Measurements from ENCODE around the gene PASK. TPM values are rescaled to one million over a fixed set of nuclear protein-coding genes. Genes with fewer than 3 reads are reported as not detected.

The PASK gene
- total RNA-seq, 1 experiment from 2014 or later = 45.8 TPM

- ChIA-PET CTCF (no interaction called here), RAD21 (ENCODE audit: low non-redundant PET in 1 of 2, low total read pairs in 2 of 2, uncharacterized antibody in 2 of 2, unreplicated experiment in 2 of 2) (no interaction called here), POLR2A (no interaction called here)
- intact Hi-C loops (cut with micrococcal nuclease) = no loop called here
- Histone ChIP-seq H3K4me2 (ENCODE audit: low read length) (no peak overlapping the region), H3K4me1 (ENCODE audit: control insufficient read depth in 1 of 2, insufficient read depth in 2 of 2, low read length in 2 of 2) (no peaks in the 10 kb centered on the region), H3K9ac (ENCODE audit: low read length) (no peak overlapping the region), H3K79me2 (ENCODE audit: insufficient read depth, low read length) (no peaks in the 10 kb centered on the region), H3K9me3 (ENCODE audit: control insufficient read depth in 1 of 2, insufficient read depth in 1 of 2, low read depth in 1 of 2, low read length in 2 of 2) (no peaks in the 10 kb centered on the region), H2AFZ (ENCODE audit: low read depth, low read length, poor library complexity, severe bottlenecking) (no peak overlapping the region), H3K9me2 (ENCODE audit: insufficient read depth) (no peaks in the 10 kb centered on the region), H3K4me3 (replicated peaks in 1 of 2; ENCODE audit: low read depth in 1 of 2, low read length in 2 of 2) (no peak overlapping the region), H3K27me3 (ENCODE audit: insufficient read depth, low read length) (no peaks in the 10 kb centered on the region), H3K27ac (ENCODE audit: low read depth, low read length) (no peak overlapping the region), H3K36me3 (ENCODE audit: control insufficient read depth in 1 of 2, insufficient read depth in 2 of 2, low read length in 2 of 2) (no peaks in the 10 kb centered on the region), H4K20me1 (ENCODE audit: insufficient read depth) (no peaks in the 10 kb centered on the region)
- BruUV-seq (replicated peaks) = no TSS peak
- ATAC-seq (peak; percentile 86), DNase-seq (ENCODE audit: low read depth, low spot score) (peak; percentile 19)
- TF ChIP-seq EGR1 (IDR thresholded peaks at IDR 0.05; ENCODE audit: low read depth) (no peak), EZH2phosphoT487 (IDR thresholded peaks at IDR 0.05; ENCODE audit: borderline replicate concordance) (no peak), CTCF (IDR thresholded peaks at IDR 0.05 in 2 of 3, conservative IDR thresholded peaks at IDR 0.05 in 1 of 3; ENCODE audit: borderline replicate concordance in 1 of 3, insufficient read depth in 1 of 3, low read depth in 2 of 3, low read length in 2 of 3) (peak; percentile 4 to 21 (median 12); a peak in 1 of 6 replicates), ZNF274 (IDR thresholded peaks at IDR 0.05; ENCODE audit: low read depth, low read length) (no peak), JUND (IDR thresholded peaks at IDR 0.05) (no peak), ELF1 (IDR thresholded peaks at IDR 0.05; ENCODE audit: borderline replicate concordance, low read depth) (no peak), RAD21 (IDR thresholded peaks at IDR 0.05; ENCODE audit: low read depth) (no peak)
Observed at GRCh38 chr2:241180495-241180894, 31.2 kb upstream of the PASK start.

- Histone ChIP-seq H3K9ac (ENCODE audit: low read length) (no peak overlapping the region), H2AFZ (ENCODE audit: low read depth, low read length, poor library complexity, severe bottlenecking) (no peak overlapping the region), H3K9me2 (ENCODE audit: insufficient read depth) (no peaks in the 10 kb centered on the region), H3K4me2 (ENCODE audit: low read length) (no peak overlapping the region), H3K36me3 (ENCODE audit: control insufficient read depth in 1 of 2, insufficient read depth in 2 of 2, low read length in 2 of 2) (no peaks in the 10 kb centered on the region), H4K20me1 (ENCODE audit: insufficient read depth) (no peaks in the 10 kb centered on the region), H3K4me3 (replicated peaks in 1 of 2; ENCODE audit: low read depth in 1 of 2, low read length in 2 of 2) (no peak overlapping the region), H3K9me3 (ENCODE audit: control insufficient read depth in 1 of 2, insufficient read depth in 1 of 2, low read depth in 1 of 2, low read length in 2 of 2) (no peaks in the 10 kb centered on the region), H3K4me1 (ENCODE audit: control insufficient read depth in 1 of 2, insufficient read depth in 2 of 2, low read length in 2 of 2) (no peaks in the 10 kb centered on the region), H3K27me3 (ENCODE audit: insufficient read depth, low read length) (no peaks in the 10 kb centered on the region), H3K79me2 (ENCODE audit: insufficient read depth, low read length) (no peaks in the 10 kb centered on the region), H3K27ac (ENCODE audit: low read depth, low read length) (no peak overlapping the region)
- DNase-seq (ENCODE audit: low read depth, low spot score) (no peak), ATAC-seq (no peak)
- RAD21 ChIA-PET (ENCODE audit: low non-redundant PET in 1 of 2, low total read pairs in 2 of 2, uncharacterized antibody in 2 of 2, unreplicated experiment in 2 of 2) = no interaction called here
- POLR2A ChIA-PET = no interaction called here
- intact Hi-C loops (cut with micrococcal nuclease) = no loop called here
- CTCF ChIA-PET = no interaction called here
- BruUV-seq (replicated peaks) = no TSS peak
- no peak for TF ChIP-seq SP1 (IDR thresholded peaks at IDR 0.05; ENCODE audit: low read depth)
Observed at GRCh38 chr2:241179899-241180298, 30.6 kb upstream of the PASK start.

All from HCT116 (cell line).